ENCODE results near the gene SNUPN.

Gene SNUPN

GRCh38 chr15:75625542-75626347, at the start of gene SNUPN:
Gene SNUPN (minus strand): TSS chr15:75625725. CDS start chr15:75621051, 4,674 bp downstream.
- peak; percentile 97 for DNase-seq (ENCODE audit: low spot score)

- no peak for DNase-seq (ENCODE audit: low spot score)
Observed at GRCh38 chr15:75674366-75674765, 48.8 kb upstream of the SNUPN start.

GRCh38 chr15:75673426-75674235, 48.1 kb upstream of the SNUPN start:
- no peak for DNase-seq (ENCODE audit: low spot score)

- no peak for DNase-seq (ENCODE audit: low spot score)
Observed at GRCh38 chr15:75672646-75673425, 47.3 kb upstream of the SNUPN start.

- no peak for DNase-seq (ENCODE audit: low spot score)
Observed at GRCh38 chr15:75671730-75672602, 46.4 kb upstream of the SNUPN start.

GRCh38 chr15:75669879-75670212, 44.3 kb upstream of the SNUPN start:
- DNase-seq (ENCODE audit: low spot score): no peak

- no peak for DNase-seq (ENCODE audit: low spot score)
Observed at GRCh38 chr15:75669191-75669878, 43.8 kb upstream of the SNUPN start.

GRCh38 chr15:75666823-75667501, 41.4 kb upstream of the SNUPN start:
- DNase-seq (ENCODE audit: low spot score): no peak

- no peak for DNase-seq (ENCODE audit: low spot score)
Observed at GRCh38 chr15:75663931-75664421, 38.5 kb upstream of the SNUPN start.

- DNase-seq (ENCODE audit: low spot score): no peak
Observed at GRCh38 chr15:75662823-75663519, 37.4 kb upstream of the SNUPN start.

- no peak for DNase-seq (ENCODE audit: low spot score)
Observed at GRCh38 chr15:75661756-75662140, 36.2 kb upstream of the SNUPN start.

GRCh38 chr15:75661100-75661755, 35.7 kb upstream of the SNUPN start:
- DNase-seq (ENCODE audit: low spot score): no peak

- no peak for DNase-seq (ENCODE audit: low spot score)
Observed at GRCh38 chr15:75659928-75660645, 34.6 kb upstream of the SNUPN start.

GRCh38 chr15:75659141-75659771, 33.7 kb upstream of the SNUPN start:
- no peak for DNase-seq (ENCODE audit: low spot score)

GRCh38 chr15:75656813-75657212, 31.3 kb upstream of the SNUPN start:
- no peak for DNase-seq (ENCODE audit: low spot score)

GRCh38 chr15:75656331-75656730, 30.8 kb upstream of the SNUPN start:
- DNase-seq (ENCODE audit: low spot score): no peak

- DNase-seq (ENCODE audit: low spot score): no peak
Observed at GRCh38 chr15:75655931-75656330, 30.4 kb upstream of the SNUPN start.
